Measurements from ENCODE around the gene MYLIP.

Gene MYLIP

GRCh38 chr6:16163535-16164300 is 34.8 kb downstream of the MYLIP start:
- H2AFZ ChIP-seq (ENCODE audit: low read depth, low read length, severe bottlenecking), result no peak overlapping the region
- no peak overlapping the region for H3K4me2 ChIP-seq (ENCODE audit: low read depth, low read length, poor library complexity, severe bottlenecking)
- H3K27me3 ChIP-seq (ENCODE audit: low read length), result no peaks in the 10 kb centered on the region
- H3K9ac ChIP-seq (ENCODE audit: low read length), result no peak overlapping the region
- TF ChIP-seq EZH2phosphoT487 (conservative IDR thresholded peaks at IDR 0.05; ENCODE audit: low read length) (no peak), CTCF (IDR thresholded peaks at IDR 0.05; ENCODE audit: insufficient read depth, low read length, poor library complexity, severe bottlenecking) (no peak)
- no peak overlapping the region for H3K4me3 ChIP-seq (ENCODE audit: insufficient read depth, low read length, poor library complexity, severe bottlenecking)
- H4K20me1 ChIP-seq (ENCODE audit: low read depth, low read length), result no peaks in the 10 kb centered on the region
- H3F3A ChIP-seq (ENCODE audit: insufficient read depth), result no peaks in the 10 kb centered on the region
- no peaks in the 10 kb centered on the region for H3K79me2 ChIP-seq (ENCODE audit: insufficient read depth, low read length)
- H3K9me3 ChIP-seq (ENCODE audit: insufficient read depth, low read length), result no peaks in the 10 kb centered on the region
- no peak overlapping the region for H3K27ac ChIP-seq (ENCODE audit: low read depth, low read length)
- H3K36me3 ChIP-seq (ENCODE audit: low read length), result no peaks in the 10 kb centered on the region
- no peaks in the 10 kb centered on the region for H3K9me2 ChIP-seq (replicated peaks; ENCODE audit: insufficient read depth, low read length)

GRCh38 chr6:16165641-16166040 is 36.8 kb downstream of the MYLIP start:
- no peaks in the 10 kb centered on the region for H3K9me3 ChIP-seq (ENCODE audit: insufficient read depth, low read length)
- no peaks in the 10 kb centered on the region for H3F3A ChIP-seq (ENCODE audit: insufficient read depth)
- H4K20me1 ChIP-seq (ENCODE audit: low read depth, low read length), result no peaks in the 10 kb centered on the region
- H3K27ac ChIP-seq (ENCODE audit: low read depth, low read length), result no peak overlapping the region
- TF ChIP-seq CTCF (IDR thresholded peaks at IDR 0.05; ENCODE audit: insufficient read depth, low read length, poor library complexity, severe bottlenecking), result no peak
- no peak for TF ChIP-seq EZH2phosphoT487 (conservative IDR thresholded peaks at IDR 0.05; ENCODE audit: low read length)
- no peaks in the 10 kb centered on the region for H3K79me2 ChIP-seq (ENCODE audit: insufficient read depth, low read length)
- H3K36me3 ChIP-seq (ENCODE audit: low read length), result no peaks in the 10 kb centered on the region
- H3K9me2 ChIP-seq (replicated peaks; ENCODE audit: insufficient read depth, low read length), result no peaks in the 10 kb centered on the region
- no peak overlapping the region for H3K4me3 ChIP-seq (ENCODE audit: insufficient read depth, low read length, poor library complexity, severe bottlenecking)
- no peak overlapping the region for H3K9ac ChIP-seq (ENCODE audit: low read length)
- no peak overlapping the region for H3K4me2 ChIP-seq (ENCODE audit: low read depth, low read length, poor library complexity, severe bottlenecking)
- no peak overlapping the region for H2AFZ ChIP-seq (ENCODE audit: low read depth, low read length, severe bottlenecking)
- no peaks in the 10 kb centered on the region for H3K27me3 ChIP-seq (ENCODE audit: low read length)

- Histone ChIP-seq H3K36me3 (ENCODE audit: low read length) (no peaks in the 10 kb centered on the region), H3K27ac (ENCODE audit: low read depth, low read length) (no peak overlapping the region), H3K79me2 (ENCODE audit: insufficient read depth, low read length) (no peaks in the 10 kb centered on the region), H4K20me1 (ENCODE audit: low read depth, low read length) (no peaks in the 10 kb centered on the region), H3K9me3 (ENCODE audit: insufficient read depth, low read length) (no peaks in the 10 kb centered on the region), H3K27me3 (ENCODE audit: low read length) (no peaks in the 10 kb centered on the region), H3K9me2 (replicated peaks; ENCODE audit: insufficient read depth, low read length) (no peaks in the 10 kb centered on the region), H3F3A (ENCODE audit: insufficient read depth) (no peaks in the 10 kb centered on the region), H3K4me2 (ENCODE audit: low read depth, low read length, poor library complexity, severe bottlenecking) (no peak overlapping the region), H3K9ac (ENCODE audit: low read length) (no peak overlapping the region), H3K4me3 (ENCODE audit: insufficient read depth, low read length, poor library complexity, severe bottlenecking) (no peak overlapping the region), H2AFZ (ENCODE audit: low read depth, low read length, severe bottlenecking) (no peak overlapping the region)
- TF ChIP-seq EZH2phosphoT487 (conservative IDR thresholded peaks at IDR 0.05; ENCODE audit: low read length) (no peak), CTCF (IDR thresholded peaks at IDR 0.05; ENCODE audit: insufficient read depth, low read length, poor library complexity, severe bottlenecking) (no peak)
Measured at GRCh38 chr6:16166871-16167608, 38.2 kb downstream of the MYLIP start.
